DLD1 (cell line): Measurements from ENCODE around the gene NIPA2.
"Not testable (repeated sequence)": the region's sequence is repeated elsewhere in the genome, so short reads cannot be mapped to it uniquely, and the experiment has no call there.

Experiments
- in situ Hi-C: cut with HindIII; loops from 2 replicates; pipeline ENCODE4 v1.10.0; 2017; ENCODE audit warnings: low sequenced_read_pairs

The NIPA2 gene

DNA sequence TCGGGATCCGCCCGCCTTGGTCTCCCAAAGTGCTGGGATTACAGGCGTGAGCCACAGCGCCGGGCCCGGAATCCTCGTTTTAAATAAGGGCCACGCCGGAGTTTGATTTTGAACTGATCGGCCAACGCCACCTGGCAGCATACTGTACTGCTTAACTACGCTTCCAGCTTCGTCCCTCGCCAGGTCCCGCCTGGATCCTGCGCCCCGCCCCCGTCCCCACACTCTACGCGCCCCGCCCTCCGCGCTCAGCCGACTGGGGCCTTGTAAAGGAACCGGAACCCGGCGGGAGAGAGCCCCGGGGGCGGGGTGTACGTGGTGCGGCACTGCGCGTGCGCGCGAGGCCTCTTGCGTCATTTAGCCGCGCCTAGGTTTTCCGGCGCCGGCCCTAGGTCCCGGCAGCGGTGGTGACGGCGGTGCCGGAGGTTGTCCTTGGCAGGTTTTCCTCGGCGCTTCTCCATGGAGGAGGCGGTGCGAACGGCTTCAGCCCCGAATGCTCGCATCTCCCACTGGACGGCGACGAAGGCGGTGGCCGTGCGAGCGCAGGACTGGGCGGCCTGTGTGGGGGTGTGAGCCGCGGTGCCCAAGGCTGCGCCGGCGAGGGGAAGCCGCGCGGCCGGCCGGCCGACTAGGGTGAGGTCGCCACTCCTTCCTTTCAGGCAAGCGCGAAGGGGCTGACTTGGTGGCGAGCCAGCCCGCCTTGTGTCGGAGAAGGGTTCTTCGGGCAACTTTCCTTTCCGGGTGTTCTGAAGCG is at the start of gene NIPA2:
Gene NIPA2 (plus strand): TSS at position 375 of the 751 bp plus-strand sequence. CDS start 13,066 bp downstream, outside the sequence.
- in situ Hi-C loops = no loop called here

GRCh38 chr15:22794063-22794462 is 44.4 kb upstream of the NIPA2 start:
- in situ Hi-C loops = no loop called here

DNA sequence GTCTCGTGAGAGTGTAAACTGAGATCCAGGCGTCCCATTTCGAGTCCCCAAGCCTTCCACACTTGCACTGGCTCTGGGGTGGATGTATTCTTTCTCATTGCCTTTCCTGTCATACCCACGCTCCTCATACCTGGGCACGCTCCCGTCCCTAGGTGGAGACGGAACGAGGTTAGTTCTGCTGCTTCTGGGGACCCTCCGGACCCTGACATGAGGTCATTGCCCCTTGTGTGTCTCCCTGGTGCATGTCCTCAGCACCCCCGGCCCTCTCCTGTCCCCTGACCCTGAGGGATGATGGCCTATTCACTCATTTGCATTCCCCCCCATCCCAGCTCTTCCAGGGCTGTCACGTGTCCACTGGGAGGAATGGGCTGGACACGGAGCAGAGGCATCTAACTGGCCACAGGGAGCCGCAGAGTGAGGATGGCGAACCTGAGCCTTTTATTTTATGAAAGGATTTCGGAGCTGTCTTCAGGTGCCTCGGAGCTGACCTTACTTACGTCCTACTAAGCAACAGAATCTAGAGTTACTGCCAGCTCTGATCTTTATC is 43.8 kb upstream of the NIPA2 start:
- in situ Hi-C loops = no loop called here

DNA sequence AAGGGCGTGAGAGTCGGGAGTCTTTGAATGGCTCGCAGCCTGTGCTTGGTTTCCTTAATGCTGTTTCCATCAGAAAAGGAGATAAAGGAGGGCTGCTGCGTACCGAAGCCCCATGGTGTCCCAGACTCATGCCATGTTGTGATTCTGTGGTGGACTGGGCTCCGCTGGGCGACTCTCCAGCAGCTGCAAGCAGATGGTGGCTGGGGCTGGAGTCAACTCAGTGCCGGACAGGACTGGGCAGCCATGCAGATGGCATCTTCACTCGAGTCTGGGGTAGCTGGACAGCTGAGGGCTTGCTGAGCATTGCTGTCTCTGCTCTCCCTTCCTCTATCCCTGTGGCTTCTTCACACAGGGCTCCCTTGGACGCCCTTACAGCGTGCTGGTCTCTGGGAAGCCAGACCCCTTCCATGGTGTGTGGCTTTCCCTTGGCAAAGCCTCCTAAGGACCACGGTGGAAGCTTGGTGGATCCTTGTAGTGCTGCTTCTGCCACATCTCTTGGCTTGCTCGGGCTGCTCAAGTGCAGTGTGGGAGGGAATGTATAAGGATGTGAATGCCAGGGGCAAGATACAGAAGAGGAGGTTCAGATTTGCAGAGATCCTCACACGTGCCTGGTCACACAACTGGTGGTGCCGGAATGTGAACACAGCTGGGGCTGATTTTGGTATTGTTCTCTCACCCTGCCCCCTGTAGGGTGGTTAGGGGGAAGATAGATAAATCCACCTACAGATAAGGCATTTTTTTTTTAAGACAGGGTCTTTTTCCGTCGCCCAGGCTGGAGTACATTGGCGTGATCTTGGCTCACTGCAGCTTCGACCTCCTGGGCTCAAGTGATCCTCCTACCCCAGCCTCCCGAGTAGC is 43.0 kb upstream of the NIPA2 start:
- in situ Hi-C loops = no loop called here

DNA sequence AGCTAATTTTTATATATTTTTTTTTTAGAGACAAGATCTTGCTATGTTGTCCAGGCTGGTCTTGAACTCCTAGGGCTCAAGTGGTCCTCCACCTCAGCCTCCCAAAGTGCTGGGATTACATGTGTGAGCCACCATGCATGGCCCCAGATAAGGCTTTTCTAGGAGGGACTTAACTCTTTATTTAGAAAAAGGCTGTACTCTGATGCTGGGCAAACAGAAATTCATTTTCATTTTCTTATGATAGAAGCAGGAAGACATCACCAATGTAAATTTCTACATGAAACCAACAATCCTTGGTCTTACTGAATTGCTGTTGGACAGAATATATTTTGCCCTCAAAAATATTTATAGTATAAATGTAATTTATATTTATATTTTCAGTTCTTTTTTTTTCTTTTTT is 42.4 kb upstream of the NIPA2 start:
- in situ Hi-C loops = no loop called here

DNA sequence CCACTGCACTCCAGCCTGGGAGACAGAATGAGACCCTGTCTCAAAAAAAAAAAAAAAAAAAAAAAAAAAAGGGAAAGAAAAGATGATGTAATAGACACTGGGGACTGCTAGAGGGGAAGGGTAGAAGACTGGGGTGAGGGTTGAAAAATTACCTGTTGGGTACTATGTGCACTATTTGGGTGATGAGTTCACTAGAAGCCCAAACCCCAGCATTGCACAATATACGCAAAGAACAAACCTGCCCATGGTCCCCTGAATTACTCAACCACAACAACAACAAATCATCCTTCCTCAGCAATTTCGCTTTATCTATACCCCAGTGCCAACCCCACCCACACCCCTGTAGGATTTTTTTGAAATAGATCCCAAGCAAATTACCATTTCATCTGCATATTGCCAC is 38.6 kb upstream of the NIPA2 start:
- in situ Hi-C loops = no loop called here

GRCh38 chr15:22803006-22803405 is 35.5 kb upstream of the NIPA2 start:
- in situ Hi-C loops = not testable (repeated sequence)

DNA sequence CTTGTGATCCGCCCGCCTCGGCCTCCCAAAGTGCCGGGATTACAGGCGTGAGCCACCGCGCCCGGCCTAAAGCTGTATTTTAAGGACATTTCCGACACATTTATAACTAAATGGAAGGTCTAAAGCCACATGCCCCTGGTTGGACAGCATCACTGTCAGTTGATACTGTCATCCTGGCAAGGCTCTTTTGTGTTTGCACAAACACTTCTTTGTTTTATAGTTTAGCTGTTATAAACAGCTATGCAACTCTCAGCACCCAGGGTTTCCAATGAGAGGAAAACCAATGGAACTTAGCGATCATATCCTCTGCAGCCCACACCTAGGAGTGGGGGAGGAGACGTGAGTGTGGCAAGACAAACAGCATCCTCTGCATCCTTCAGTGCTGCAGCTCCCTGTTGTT is 32.3 kb upstream of the NIPA2 start:
- in situ Hi-C loops = no loop called here

GRCh38 chr15:22806664-22807063 is 31.8 kb upstream of the NIPA2 start:
- in situ Hi-C loops = no loop called here

- in situ Hi-C loops = not testable (repeated sequence)
Observed at GRCh38 chr15:22807831-22808230, 30.6 kb upstream of the NIPA2 start.

DNA sequence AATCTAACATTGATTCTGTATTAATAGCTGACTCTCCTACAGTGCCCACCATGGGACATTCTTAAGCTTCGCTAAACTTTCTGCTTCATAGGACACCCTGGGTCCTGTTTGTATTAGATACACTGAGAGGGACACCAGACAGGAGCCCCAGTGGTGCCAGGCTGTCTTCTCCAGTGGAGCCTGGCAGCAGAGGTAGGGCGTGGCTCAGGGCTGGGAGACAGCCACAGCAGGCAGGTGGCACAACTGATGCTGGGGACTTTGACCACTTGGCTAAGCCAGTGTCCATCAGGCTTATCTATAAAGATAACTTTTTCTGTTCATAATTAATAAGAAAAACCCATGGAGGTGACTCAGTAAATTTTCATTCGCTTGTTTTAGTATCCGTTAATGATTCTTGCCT is 30.2 kb upstream of the NIPA2 start:
- in situ Hi-C loops = no loop called here

DNA sequence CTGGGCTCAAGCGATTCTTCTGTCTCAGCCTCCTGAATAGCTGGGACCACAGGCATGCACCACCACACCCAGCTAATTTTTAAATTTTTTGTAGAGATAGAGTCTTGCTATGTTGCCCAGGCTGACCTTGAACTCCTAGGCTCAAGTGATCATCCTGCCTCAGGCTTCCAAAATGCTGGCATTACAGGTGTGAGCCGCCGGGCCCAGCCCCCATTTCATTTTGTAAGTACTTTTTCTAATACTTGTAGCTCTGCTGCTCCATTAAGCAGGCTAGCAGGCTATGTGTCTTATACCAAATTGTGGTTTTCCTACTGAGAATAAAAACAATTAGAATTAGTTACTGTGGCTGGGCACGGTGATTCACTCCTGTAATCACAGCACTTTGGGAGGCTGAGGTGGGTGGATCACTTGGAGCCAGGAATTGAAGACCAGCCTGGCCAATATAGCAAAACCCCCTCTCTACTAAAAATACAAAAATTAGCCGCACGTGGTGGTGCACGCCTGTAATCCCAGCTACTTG is 29.6 kb upstream of the NIPA2 start:
- in situ Hi-C loops = no loop called here

GRCh38 chr15:22810033-22810852 is 28.2 kb upstream of the NIPA2 start:
- in situ Hi-C loops = no loop called here

DNA sequence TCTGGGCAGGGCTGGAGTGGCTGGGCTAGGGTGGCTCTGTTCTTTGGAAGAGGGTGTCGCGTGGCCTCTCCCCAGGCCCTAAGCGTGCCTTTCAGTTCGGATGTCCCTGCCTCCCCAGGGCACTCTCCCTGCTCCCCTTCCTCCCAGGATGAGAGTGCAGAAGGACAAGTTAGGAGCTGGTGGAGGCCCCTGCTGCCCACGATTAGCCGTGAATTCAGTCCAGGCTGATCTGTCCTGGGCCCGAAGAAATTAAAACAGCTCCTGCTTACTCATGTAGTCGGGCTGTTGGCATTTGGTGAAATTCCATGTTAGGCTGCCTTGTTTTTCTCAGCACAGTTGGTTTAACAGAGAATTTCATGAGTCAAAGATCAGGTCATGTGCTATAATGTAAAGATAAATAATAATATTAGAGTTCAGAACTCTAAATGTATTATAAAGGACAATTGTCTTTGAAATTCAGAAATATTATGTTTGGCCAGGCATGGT is 27.6 kb upstream of the NIPA2 start:
- in situ Hi-C loops = no loop called here

- in situ Hi-C loops = no loop called here
Observed at GRCh38 chr15:22811640-22812039, 26.8 kb upstream of the NIPA2 start.

- in situ Hi-C loops = no loop called here
Observed at GRCh38 chr15:22813844-22814243, 24.6 kb upstream of the NIPA2 start.

DNA sequence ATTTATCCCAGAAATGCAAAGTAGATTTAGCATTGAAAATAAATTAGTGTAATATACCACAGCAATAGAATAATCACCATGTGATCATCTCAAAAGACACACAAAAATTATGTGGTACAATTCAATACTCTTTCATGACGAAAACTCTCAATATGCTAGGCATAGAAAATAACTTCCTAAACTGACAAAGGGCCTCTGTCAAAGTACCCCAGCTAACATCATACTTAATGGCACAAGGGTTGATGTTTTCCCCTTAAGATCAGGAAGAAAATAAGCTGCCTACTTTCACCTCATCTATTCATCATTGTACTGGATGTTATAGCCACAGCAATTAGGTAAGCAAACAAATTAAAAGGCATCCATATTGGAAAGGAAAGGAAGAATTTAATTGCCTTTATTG is 22.7 kb upstream of the NIPA2 start:
- in situ Hi-C loops = no loop called here

DNA sequence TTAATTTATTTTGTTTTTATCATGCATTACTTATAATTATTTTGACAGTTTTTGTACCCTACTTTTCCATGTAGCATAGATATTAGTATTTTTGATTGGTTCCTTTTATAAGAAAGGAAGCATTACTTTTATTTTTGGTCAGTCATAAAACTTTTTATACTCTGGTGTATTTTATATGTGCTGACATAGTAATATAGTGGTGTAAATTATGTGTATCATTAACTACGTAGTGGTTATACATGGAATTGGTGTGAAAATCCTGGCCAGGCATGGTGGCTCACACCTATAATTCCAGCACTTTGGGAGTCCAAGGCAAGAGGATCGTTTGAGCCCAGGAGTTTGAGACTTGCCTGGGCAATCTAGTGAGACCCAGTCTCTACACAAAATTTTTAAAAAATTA is 18.8 kb upstream of the NIPA2 start:
- in situ Hi-C loops = no loop called here

DNA sequence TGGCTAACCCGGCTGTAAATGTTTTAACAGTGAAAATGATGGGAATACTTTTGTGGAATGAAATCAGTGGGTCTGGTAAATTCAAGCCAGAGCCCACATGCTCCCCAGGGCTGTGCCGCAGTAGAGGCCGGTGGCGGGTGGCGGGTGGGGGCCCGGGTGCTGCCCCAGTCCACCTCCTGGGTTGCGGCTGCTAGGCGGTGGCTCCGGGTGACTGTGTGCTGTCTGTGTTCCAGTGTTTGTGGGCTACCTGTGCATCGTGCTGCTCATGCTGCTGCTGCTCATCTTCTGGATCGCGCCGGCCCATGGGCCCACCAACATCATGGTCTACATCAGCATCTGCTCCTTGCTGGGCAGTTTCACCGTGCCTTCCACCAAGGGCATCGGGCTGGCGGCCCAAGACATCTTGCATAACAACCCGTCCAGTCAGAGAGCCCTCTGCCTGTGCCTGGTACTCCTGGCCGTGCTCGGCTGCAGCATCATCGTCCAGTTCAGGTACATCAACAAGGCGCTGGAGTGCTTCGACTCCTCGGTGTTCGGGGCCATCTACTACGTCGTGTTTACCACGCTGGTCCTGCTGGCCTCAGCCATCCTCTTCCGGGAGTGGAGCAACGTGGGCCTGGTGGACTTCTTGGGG is 14.9 kb upstream of the NIPA2 start:
- in situ Hi-C loops = no loop called here

DNA sequence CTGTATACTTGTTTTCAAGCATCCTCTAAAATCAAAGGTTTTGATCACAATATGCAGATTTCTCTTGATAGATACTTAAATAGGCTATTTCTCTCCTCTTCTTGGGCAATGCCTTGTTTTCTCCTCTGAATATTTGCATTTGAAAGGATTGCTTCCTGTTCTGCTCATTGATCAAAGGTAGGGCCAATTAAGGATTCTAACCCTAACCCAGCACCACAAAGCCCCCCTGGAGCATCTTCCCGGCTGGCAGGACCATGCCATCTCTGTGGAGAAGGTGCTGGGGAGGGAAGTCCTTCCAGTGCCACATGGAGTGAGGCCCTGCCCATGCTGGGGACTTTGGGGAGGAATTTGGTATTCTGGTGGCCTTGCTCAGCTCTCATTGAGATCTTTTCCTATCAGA is 11.3 kb upstream of the NIPA2 start:
- in situ Hi-C loops = no loop called here
